ENCODE results near the gene CACNA1B.

The CACNA1B gene

DNA sequence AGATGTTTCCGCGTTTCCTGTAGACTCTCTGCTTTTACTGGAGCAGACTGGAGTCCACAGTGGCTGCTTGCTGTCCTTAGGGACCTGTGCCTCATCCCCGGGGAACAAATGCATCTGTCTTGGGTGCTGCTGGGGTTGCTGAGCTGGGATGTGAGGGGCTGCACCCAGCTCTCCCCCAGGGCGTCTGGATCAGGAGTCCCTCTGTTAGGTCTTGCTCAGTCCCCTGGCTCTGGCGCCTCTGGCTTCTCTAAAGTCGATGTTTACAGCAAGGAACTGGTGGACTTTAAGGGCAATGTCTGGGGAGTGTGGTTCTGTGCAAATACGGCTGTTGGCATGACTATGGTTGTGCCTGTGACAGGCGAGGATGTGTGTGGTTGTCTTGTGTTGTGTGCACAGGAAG, 91.4 kb downstream of the CACNA1B start:
- DNase-seq, result no peak

GRCh38 chr9:137969685-137970084, 92.1 kb downstream of the CACNA1B start:
- no peak for DNase-seq

DNA sequence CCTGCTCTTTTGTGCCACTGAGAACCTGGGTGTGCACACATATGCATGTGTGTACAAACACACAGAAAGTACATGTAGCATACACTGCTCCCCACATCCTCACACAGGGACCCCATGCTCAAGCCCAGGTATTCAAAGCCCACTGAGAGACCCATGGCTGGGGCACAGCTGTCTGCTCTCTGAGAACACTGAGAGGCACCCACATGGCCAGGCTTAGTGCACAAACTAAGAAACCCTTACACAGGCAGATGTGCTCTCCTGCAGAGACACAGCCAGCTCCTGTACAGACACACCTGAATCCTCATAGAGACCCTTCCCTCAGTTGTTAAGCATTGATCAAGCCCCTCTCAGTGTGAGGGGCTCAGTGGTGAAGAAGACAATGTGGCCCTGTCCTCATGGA, 92.5 kb downstream of the CACNA1B start:
- DNase-seq, result no peak

- DNase-seq, result no peak
Observed at GRCh38 chr9:137970686-137971476, 93.3 kb downstream of the CACNA1B start.

DNA sequence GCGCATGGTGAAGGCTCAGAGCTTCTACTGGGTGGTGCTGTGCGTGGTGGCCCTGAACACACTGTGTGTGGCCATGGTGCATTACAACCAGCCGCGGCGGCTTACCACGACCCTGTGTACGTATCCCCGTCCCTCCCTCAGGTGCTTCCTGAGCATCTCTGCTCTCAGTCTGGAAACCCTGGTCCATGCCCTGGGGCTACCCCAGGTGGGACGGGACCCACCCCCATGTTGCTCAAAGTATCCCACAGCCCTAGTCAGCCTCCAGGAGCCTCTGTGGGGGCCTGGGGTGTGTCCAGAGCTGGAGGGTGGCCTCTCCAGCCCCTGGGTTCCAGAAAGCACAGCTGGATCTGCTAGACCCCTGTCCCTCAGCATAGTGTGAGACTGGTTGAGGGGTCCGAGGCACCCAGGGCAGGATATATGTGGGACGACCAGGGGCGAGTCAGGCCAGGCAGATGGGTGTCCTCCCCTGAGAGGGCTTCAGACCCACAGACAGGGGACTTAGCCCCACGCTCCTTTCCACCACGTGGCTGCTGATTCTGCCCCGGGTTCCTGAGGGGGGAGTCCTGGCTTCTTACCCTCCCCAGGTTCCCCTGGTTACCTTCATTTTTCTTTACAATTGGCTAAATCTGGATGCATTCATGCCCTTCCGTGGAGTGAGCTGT, 94.0 kb downstream of the CACNA1B start:
- DNase-seq, result peak; percentile 34

- peak; percentile 40 for DNase-seq
Observed at GRCh38 chr9:137972355-137972987, 94.9 kb downstream of the CACNA1B start.

- no peak for DNase-seq
Observed at GRCh38 chr9:137972988-137973470, 95.4 kb downstream of the CACNA1B start.

GRCh38 chr9:137973829-137974416, 96.3 kb downstream of the CACNA1B start:
- DNase-seq, result no peak

- DNase-seq, result peak; percentile 40
Observed at GRCh38 chr9:137974746-137975526, 97.4 kb downstream of the CACNA1B start.

GRCh38 chr9:137975527-137975913, 97.9 kb downstream of the CACNA1B start:
- peak; percentile 40 for DNase-seq

DNA sequence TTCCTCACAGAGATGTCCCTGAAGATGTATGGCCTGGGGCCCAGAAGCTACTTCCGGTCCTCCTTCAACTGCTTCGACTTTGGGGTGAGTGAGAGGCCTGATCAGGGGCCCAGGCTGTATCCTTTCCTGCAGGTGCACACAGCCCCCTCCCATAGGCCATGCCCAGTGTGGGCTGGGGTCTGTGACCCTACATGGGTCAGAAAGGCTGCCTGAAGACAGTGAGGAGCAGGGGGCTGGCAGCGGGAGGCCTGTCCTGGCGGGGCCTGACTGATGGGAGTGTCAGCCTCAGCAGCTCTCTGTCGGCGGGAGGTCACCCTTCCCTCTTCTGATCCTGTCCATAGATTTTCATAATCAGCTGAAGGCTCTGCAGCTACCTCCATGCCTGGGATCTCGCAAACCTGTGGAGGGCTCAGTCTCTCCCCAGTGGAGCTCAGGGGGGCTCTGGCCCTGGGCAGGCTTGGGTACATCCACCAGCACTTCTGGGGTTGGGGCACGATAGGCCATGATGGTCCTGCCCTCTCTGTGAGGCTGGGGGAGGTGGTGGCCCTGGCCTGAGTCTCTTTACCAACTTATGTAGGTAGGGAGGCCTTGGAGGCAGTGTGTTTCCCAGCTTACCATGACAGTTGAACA, 98.5 kb downstream of the CACNA1B start:
- DNase-seq, result peak; percentile 46

GRCh38 chr9:137977571-137978261, 100.1 kb downstream of the CACNA1B start:
- DNase-seq, result no peak

DNA sequence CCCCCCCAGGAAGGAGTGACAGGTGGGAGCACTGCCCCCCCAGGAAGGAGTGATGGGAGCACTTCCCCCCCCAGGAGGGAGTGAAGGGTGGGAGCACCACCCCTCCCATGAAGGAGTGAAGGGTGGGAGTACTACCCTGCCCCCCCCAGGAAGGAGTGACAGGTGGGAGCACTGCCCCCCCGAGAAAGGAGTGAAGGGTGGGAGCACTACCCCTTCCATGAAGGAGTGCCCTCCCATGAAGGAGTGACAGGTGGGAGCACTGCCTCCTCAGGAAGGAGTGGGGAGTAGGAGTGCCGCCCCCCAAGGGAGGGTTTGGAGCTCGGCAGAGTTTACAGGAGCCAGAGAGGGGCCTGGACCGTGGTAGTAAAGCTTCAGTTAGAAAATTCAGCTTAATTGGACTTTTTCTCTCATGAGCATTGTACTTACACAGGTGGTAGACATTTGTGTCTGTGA, 100.7 kb downstream of the CACNA1B start:
- no peak for DNase-seq

GRCh38 chr9:137982200-137982599, 104.6 kb downstream of the CACNA1B start:
- no peak for DNase-seq

DNA sequence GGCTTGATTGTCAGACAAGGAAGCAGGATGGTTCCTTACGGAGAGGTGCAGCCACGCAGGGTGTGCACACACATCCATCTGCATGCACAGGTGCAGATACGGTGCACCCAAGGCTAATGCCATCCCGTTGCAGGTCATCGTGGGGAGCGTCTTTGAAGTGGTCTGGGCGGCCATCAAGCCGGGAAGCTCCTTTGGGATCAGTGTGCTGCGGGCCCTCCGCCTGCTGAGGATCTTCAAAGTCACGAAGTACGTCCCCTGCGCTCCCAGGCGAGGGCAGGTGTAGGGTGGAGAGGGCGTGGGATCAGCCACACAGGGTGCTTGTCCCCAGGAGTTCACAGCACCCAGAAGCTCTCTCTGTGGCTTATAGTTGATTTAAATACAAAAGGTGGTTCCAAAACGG, 106.4 kb downstream of the CACNA1B start:
- no peak for DNase-seq

DNA sequence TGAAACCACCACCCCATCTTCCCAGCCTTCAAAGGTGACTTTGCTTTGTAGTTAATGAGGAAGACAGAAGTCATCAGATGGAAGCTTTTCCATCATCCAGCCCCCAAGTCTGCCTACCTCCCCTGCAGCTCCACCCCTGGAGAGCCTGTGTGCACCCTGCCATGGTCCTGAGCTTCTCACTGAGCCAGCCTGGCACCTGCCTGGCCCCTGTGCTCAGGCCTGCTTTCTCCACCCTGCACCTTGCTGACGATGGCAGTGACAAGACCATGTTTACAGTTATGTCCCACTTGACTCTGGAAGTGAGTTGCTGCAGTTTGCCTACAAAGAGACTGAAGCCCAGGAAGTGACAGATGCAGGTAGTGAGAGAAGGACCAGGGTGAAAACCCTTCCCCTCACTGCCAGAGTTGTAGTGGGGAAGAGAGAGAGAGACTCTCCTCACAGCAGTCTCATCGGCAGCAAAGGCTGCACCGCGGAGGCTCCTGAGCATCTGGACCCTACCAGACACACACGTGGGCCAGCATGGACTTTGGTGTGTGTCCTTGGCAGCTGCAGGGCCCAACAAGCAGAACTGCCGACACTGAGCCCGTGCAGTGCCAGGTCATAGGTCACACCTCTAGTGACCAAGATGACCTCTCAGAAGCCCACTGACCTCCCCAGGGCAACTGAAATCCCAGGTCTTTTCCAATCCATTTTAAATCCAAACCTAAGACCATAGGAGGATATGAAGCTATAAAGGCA, 107.1 kb downstream of the CACNA1B start:
- DNase-seq, result no peak

DNA sequence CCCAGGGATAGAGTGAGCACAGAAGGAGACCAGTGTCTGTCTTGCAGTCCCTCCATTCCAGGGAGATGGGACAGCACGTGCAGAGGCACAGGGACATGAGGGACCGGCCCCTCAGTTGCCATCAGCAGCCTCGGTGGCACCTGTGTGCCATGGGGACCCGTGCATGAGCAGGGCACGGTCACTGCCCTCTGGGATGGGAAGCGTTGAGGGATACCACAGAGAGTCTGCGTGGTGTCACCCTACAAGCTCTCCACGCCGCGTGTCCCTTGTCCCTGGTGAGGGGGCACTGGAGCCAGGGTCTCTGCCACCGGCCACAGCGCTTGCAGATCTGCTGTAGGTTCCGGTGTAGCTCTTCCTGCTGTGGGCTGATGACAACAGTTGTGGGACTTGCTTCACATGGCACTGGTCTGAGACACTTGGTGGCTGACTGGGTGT, 108.1 kb downstream of the CACNA1B start:
- no peak for DNase-seq

- DNase-seq, result no peak
Observed at GRCh38 chr9:137986268-137987099, 108.9 kb downstream of the CACNA1B start.

GRCh38 chr9:137987244-137988030, 109.9 kb downstream of the CACNA1B start:
- no peak for DNase-seq

Measured in activated CD8-positive, alpha-beta memory T cell treated with anti-CD3 and anti-CD28 coated beads, Interleukin-2, amount 50 U/mL, for 48 hours (primary cell).